Measurements from ENCODE around the gene TMCC3. TPM values are rescaled to one million over a fixed set of nuclear protein-coding genes. Genes with fewer than 3 reads are reported as not detected.
A peak's percentile ranks its signal among the peaks of the same experiment; 100 is the strongest.

Gene TMCC3
- total and polyA plus RNA-seq, 7 donors, result 10.6 to 61.6 (median 21.2) TPM

- H3K4me3 ChIP-seq, result no peak overlapping the region
- DNase-seq (no peak), ATAC-seq (peak; percentile 24 to 60 (median 43))
- H3K9me3 ChIP-seq, result no peaks in the 10 kb centered on the region
- H3K4me1 ChIP-seq, result no peaks in the 10 kb centered on the region
- H3K27ac ChIP-seq, result no peak overlapping the region
- intact Hi-C loops (cut with DNase I), result no loop called here
- 48 to 61% (median 60%) methylated on average over 5 of the region's 5 CpGs for WGBS, 3 donors
- H3K27me3 ChIP-seq (ENCODE audit: insufficient read depth in 3 of 3, low read length in 2 of 3), result no peaks in the 10 kb centered on the region
- TF ChIP-seq, protein P1, sequence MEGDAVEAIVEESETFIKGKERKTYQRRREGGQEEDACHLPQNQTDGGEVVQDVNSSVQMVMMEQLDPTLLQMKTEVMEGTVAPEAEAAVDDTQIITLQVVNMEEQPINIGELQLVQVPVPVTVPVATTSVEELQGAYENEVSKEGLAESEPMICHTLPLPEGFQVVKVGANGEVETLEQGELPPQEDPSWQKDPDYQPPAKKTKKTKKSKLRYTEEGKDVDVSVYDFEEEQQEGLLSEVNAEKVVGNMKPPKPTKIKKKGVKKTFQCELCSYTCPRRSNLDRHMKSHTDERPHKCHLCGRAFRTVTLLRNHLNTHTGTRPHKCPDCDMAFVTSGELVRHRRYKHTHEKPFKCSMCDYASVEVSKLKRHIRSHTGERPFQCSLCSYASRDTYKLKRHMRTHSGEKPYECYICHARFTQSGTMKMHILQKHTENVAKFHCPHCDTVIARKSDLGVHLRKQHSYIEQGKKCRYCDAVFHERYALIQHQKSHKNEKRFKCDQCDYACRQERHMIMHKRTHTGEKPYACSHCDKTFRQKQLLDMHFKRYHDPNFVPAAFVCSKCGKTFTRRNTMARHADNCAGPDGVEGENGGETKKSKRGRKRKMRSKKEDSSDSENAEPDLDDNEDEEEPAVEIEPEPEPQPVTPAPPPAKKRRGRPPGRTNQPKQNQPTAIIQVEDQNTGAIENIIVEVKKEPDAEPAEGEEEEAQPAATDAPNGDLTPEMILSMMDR (IDR thresholded peaks at IDR 0.05), result no peak
- peaks cover 0 to under 1% of the 10 kb centered on the region in 2 donors for H3K36me3 ChIP-seq (ENCODE audit: insufficient read depth in 1 of 2, low read depth in 1 of 2)
Observed at GRCh38 chr12:94563286-94563685, 87.1 kb downstream of the TMCC3 start.

DNA sequence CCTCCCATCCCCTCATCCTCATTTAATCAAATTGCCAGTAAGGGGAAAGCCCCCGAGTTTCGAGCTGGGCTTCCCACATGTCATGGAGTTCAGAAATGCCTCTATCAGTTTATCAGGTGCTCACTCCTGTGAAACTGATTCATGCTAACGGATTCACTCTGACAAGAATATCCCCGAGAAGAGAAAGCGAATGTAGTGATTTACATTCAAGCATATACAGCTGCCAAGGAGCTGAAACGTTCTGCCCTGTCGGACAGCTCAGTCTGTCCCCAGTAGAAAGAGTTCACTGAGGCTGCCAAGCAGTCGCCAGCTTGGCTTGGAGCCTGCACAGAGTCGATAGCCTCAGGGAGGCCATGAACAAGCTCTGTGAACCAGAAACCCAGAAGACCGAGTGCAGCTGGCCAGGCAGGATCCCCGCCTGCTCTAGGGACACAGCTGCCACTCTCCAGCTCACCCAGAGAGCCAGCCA is 88.4 kb downstream of the TMCC3 start:
- TF ChIP-seq, protein P1 (IDR thresholded peaks at IDR 0.05), result no peak
- Histone ChIP-seq H3K27me3 (ENCODE audit: insufficient read depth in 3 of 3, low read length in 2 of 3) (no peaks in the 10 kb centered on the region), H3K9me3 (peaks cover 1% of the 10 kb centered on the region), H3K36me3 (ENCODE audit: insufficient read depth in 1 of 2, low read depth in 1 of 2) (no peaks in the 10 kb centered on the region), H3K4me1 (no peaks in the 10 kb centered on the region), H3K27ac (peak overlapping the region; percentile 59), H3K4me3 (peak overlapping the region; percentile 28)
- peak; percentile 71 to 92 (median 84) for ATAC-seq
- 23 to 35% (median 26%) methylated on average over 11 of the region's 11 CpGs for WGBS, 3 donors
- intact Hi-C loops (cut with DNase I), result no loop called here
- peak; percentile 44 to 83 for DNase-seq

GRCh38 chr12:94560431-94561221 is 89.7 kb downstream of the TMCC3 start:
- no peaks in the 10 kb centered on the region for H3K36me3 ChIP-seq (ENCODE audit: insufficient read depth in 1 of 2, low read depth in 1 of 2)
- ATAC-seq, result peak in 1 of 4 donors; percentile 27
- intact Hi-C loops (cut with DNase I), result no loop called here
- TF ChIP-seq, protein P1 (IDR thresholded peaks at IDR 0.05), result no peak
- DNase-seq, result no peak
- 62 to 72% (median 69%) methylated on average over 17 of the region's 17 CpGs for WGBS, 3 donors
- peaks cover 4% of the 10 kb centered on the region for H3K9me3 ChIP-seq
- H3K27ac ChIP-seq, result no peak overlapping the region
- H3K4me1 ChIP-seq, result no peaks in the 10 kb centered on the region
- H3K27me3 ChIP-seq (ENCODE audit: insufficient read depth in 3 of 3, low read length in 2 of 3), result no peaks in the 10 kb centered on the region
- H3K4me3 ChIP-seq, result no peak overlapping the region

- TF ChIP-seq, protein P1 (IDR thresholded peaks at IDR 0.05), result no peak
- Histone ChIP-seq H3K27me3 (ENCODE audit: insufficient read depth in 3 of 3, low read length in 2 of 3) (no peaks in the 10 kb centered on the region), H3K27ac (no peak overlapping the region), H3K36me3 (ENCODE audit: insufficient read depth in 1 of 2, low read depth in 1 of 2) (no peaks in the 10 kb centered on the region), H3K4me1 (no peaks in the 10 kb centered on the region), H3K4me3 (no peak overlapping the region), H3K9me3 (peaks cover 4% of the 10 kb centered on the region)
- ATAC-seq (no peak), DNase-seq (no peak)
- whole genome bisulfite sequencing, 3 donors, result 88 to 98% (median 91%) methylated on average over 2 of the region's 2 CpGs
- intact Hi-C loops (cut with DNase I), result no loop called here
Observed at GRCh38 chr12:94558612-94559011, 91.7 kb downstream of the TMCC3 start.
